Right lobe of liver (tissue), 4 donors: ENCODE data around the gene POC1A.

Experiments used
- POLR2A ChIP-seq: fragments of 450-650 bp; IDR thresholded peaks from one replicate; pipeline ENCODE4 v1.6.1; 2017; ENCODE audit warnings: antibody characterized with exemption, mild to moderate bottlenecking
- TF ChIP-seq, protein P1 (sequence below), 4 donors: fragments of 200-600 bp in 3 of 4; fragments of 450-650 bp in 1 of 4; IDR thresholded peaks; one replicate each; pipeline versions ENCODE4 v1.5.1 to v1.8.0; 2016 to 2022; ENCODE audit warnings: antibody characterized with exemption in 4 of 4, mild to moderate bottlenecking in 2 of 4
- donor health status: DM: no; HTN: no; CAD: no.
- donor health status: DM: no; HTN: no; CAD: no.
- donor health status: DM: no; HTN: yes; CAD: no.

DNA sequence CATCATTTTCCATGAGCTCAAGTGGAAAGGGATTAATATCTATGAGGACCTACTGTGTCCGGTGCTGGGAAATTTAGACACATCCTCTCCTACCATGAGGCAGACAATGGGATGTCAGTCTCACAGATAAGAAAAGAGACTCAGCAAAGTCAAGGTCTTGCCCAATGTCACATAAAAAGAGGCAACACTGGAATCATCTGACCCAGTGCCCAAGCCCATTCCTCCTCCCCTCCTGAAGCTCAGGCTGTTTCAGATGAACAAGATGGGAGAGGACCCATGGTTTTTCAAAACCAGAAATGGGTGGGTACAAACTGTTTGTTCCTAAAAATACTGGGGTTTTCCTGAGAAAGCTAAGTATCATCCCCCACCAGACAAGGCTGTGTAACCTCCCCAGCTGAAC lies 22.2 kb downstream of the POC1A start:
- TF ChIP-seq, protein P1, sequence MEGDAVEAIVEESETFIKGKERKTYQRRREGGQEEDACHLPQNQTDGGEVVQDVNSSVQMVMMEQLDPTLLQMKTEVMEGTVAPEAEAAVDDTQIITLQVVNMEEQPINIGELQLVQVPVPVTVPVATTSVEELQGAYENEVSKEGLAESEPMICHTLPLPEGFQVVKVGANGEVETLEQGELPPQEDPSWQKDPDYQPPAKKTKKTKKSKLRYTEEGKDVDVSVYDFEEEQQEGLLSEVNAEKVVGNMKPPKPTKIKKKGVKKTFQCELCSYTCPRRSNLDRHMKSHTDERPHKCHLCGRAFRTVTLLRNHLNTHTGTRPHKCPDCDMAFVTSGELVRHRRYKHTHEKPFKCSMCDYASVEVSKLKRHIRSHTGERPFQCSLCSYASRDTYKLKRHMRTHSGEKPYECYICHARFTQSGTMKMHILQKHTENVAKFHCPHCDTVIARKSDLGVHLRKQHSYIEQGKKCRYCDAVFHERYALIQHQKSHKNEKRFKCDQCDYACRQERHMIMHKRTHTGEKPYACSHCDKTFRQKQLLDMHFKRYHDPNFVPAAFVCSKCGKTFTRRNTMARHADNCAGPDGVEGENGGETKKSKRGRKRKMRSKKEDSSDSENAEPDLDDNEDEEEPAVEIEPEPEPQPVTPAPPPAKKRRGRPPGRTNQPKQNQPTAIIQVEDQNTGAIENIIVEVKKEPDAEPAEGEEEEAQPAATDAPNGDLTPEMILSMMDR (IDR thresholded peaks at IDR 0.05), result no peak
- no peak for TF ChIP-seq POLR2A
